A673 (cell line): ENCODE measurements around the gene EDDM13.

Experiments
- EZH2 ChIP-seq: fragments of 200-600 bp; sonication (generic); IDR thresholded peaks from 2 replicates; pipeline ENCODE4 v1.6.1; 2017; ENCODE audit warnings: borderline replicate concordance, low read depth, mild to moderate bottlenecking, mixed read lengths, antibody characterized with exemption, low read length; ENCODE audit not compliant: poor library complexity, severe bottlenecking
- TF ChIP-seq, protein P1 (sequence below): fragments of 300-800, 200-600 bp; sonication (generic); conservative IDR thresholded peaks from 2 replicates; pipeline ENCODE4 v1.5.1; 2017; ENCODE audit warnings: low read depth, mild to moderate bottlenecking, antibody characterized with exemption, low read length, moderate library complexity, mixed read lengths

GRCh38 chr19:56222901-56223300 lies 49.6 kb upstream of the EDDM13 start:
- TF ChIP-seq, protein P1, sequence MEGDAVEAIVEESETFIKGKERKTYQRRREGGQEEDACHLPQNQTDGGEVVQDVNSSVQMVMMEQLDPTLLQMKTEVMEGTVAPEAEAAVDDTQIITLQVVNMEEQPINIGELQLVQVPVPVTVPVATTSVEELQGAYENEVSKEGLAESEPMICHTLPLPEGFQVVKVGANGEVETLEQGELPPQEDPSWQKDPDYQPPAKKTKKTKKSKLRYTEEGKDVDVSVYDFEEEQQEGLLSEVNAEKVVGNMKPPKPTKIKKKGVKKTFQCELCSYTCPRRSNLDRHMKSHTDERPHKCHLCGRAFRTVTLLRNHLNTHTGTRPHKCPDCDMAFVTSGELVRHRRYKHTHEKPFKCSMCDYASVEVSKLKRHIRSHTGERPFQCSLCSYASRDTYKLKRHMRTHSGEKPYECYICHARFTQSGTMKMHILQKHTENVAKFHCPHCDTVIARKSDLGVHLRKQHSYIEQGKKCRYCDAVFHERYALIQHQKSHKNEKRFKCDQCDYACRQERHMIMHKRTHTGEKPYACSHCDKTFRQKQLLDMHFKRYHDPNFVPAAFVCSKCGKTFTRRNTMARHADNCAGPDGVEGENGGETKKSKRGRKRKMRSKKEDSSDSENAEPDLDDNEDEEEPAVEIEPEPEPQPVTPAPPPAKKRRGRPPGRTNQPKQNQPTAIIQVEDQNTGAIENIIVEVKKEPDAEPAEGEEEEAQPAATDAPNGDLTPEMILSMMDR, result 0 out of 2 replicates have a peak, but pooled peaks have one; percentile 22
- TF ChIP-seq EZH2, result no peak
